Stomach (tissue), 4 donors: ENCODE results near the gene TMEM217.

ENCODE experiments used
- POLR2AphosphoS5 ChIP-seq, 3 donors: sonication (generic); formaldehyde crosslinking; IDR thresholded peaks; one replicate each; pipeline ENCODE4 v1.6.1; 2016; ENCODE audit warnings: antibody characterized with exemption in 3 of 3
- TF ChIP-seq, protein P1 (sequence below), 7 experiments: fragments of 450-650 bp in 4 of 7; fragments of 200-600 bp in 3 of 7; sonication (generic) in 3 of 7; IDR thresholded peaks; one replicate each; pipeline ENCODE4 v1.5.1; 2016 to 2019; ENCODE audit warnings: antibody characterized with exemption in 7 of 7, control low read depth in 2 of 7, mild to moderate bottlenecking in 1 of 7

DNA sequence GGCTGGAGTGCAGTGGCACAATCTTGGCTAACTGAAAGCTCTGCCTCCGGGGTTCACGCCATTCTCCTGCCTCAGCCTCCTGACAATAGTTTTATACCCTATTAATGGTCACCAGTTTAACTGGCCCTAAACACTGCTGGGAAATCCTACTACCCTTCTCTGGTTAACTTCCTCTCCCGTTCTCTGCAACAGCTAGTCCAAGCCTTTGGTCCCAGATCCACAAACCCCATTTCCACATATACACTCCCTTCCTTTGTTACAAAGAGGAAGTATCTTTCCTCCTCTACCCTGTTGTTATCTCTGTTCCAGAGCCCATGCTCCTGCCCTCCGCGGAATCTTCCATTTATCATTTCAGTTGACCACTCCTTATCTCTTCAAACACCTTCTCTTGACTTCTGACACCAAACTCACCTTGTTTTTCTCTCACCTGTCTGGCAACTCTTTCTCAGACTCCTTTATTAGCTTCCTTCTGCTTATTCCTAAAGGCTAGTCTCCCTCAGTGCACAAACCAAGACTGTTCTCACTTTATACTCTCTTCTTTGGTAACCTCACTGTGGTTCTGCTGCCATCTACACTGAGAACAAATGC, 25.4 kb downstream of the TMEM217 start:
- no peak for TF ChIP-seq POLR2AphosphoS5 (IDR thresholded peaks at IDR 0.05)
- TF ChIP-seq, protein P1, sequence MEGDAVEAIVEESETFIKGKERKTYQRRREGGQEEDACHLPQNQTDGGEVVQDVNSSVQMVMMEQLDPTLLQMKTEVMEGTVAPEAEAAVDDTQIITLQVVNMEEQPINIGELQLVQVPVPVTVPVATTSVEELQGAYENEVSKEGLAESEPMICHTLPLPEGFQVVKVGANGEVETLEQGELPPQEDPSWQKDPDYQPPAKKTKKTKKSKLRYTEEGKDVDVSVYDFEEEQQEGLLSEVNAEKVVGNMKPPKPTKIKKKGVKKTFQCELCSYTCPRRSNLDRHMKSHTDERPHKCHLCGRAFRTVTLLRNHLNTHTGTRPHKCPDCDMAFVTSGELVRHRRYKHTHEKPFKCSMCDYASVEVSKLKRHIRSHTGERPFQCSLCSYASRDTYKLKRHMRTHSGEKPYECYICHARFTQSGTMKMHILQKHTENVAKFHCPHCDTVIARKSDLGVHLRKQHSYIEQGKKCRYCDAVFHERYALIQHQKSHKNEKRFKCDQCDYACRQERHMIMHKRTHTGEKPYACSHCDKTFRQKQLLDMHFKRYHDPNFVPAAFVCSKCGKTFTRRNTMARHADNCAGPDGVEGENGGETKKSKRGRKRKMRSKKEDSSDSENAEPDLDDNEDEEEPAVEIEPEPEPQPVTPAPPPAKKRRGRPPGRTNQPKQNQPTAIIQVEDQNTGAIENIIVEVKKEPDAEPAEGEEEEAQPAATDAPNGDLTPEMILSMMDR (IDR thresholded peaks at IDR 0.05), result no peak
